ENCODE data around the gene EFCAB3. TPM values are rescaled to one million over a fixed set of nuclear protein-coding genes. Genes with fewer than 3 reads are reported as not detected.

EFCAB3 gene
- not detected in 2 replicates for polyA plus RNA-seq (2011; rRNA removed)
- not detected in 2 replicates for polyA plus RNA-seq (2012; cell fraction: cytosol; rRNA removed)
- not detected in 2 replicates for polyA plus RNA-seq (2012; cell fraction: nucleus; rRNA removed)
- polyA plus RNA-seq (2017; fragmentation: RNase III; extraction: RNeasy Plus Mini Kit Qiagen cat#74134 plus additional on column Dnase treatment), result not detected in 3 replicates
- polyA minus RNA-seq (2011; rRNA and poly(A)+ RNA removed), result not detected in 2 replicates

GRCh38 chr17:62380253-62380652 is at the start of gene EFCAB3:
TSS of gene EFCAB3 (plus strand) at chr17:62380553. CDS start at chr17:62382980, 2,427 bp downstream.
- no peak within 1 kb of the TSS for H3K27ac ChIP-seq
- CTCF ChIA-PET, result no interaction called here
- H3K4me3 ChIP-seq, result no peak within 1 kb of the TSS
- no peak for TF ChIP-seq CHD4 (IDR thresholded peaks at IDR 0.05; ENCODE audit: borderline replicate concordance)
- no peak for TF ChIP-seq FOXS1 (CRISPR knock-in tag; IDR thresholded peaks at IDR 0.05)
- no peak for TF ChIP-seq NFE2L2 (conservative IDR thresholded peaks at IDR 0.05; ENCODE audit: low read length)
- no peak for TF ChIP-seq REST (IDR thresholded peaks at IDR 0.05)
- DNase-seq (ENCODE audit: low read depth in 1 of 2, low spot score in 1 of 2) (no peak), ATAC-seq (no peak), FAIRE-seq (no peak)
- no peaks in the 10 kb centered on the region for H3K4me1 ChIP-seq
- POLR2A ChIA-PET, result no interaction called here
- whole genome bisulfite sequencing (ENCODE audit: missing lambda C conversion rate), result 15% methylated on average over 3 of the region's 3 CpGs
- H3K9me3 ChIP-seq, result no peaks in the 10 kb centered on the region
- no peak within 1 kb of the TSS for H3K4me2 ChIP-seq

DNA sequence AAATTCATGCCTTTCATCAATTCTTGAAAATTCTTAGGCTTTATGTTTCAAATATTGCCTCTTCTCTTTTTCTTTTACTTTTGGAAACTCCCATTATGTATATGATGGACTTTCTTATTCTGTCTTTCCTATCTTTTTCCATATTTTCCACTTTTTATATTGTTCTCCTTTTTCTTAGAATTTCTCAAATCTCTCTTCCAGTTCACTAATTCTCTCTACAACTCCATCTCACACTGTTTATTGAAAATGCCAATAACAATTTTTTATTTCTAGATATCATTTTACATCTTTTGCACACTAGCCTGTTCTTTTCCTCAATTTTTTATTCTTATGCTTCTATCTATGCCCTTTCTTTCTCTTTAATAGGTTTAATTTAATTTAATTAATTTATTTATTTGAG is 43.8 kb upstream of the EFCAB3 start:
- H3K9me3 ChIP-seq, result peaks cover 15% of the 10 kb centered on the region; the same call in 1 of the 3 replicates
- DNase-seq (ENCODE audit: low read depth in 1 of 2, low spot score in 1 of 2), result no peak
- ChIA-PET CTCF (no interaction called here), POLR2A (no interaction called here)
- FAIRE-seq, result no peak
- H3K27ac ChIP-seq, result no peak overlapping the region
- TF ChIP-seq RAD21 (conservative IDR thresholded peaks at IDR 0.05 in 1 of 2, IDR thresholded peaks at IDR 0.05 in 1 of 2) (no peak), SREBF2 (IDR thresholded peaks at IDR 0.05) (no peak), NFE2L2 (conservative IDR thresholded peaks at IDR 0.05; ENCODE audit: low read length) (no peak), RFX5 (IDR thresholded peaks at IDR 0.05) (no peak), FOXS1 (CRISPR knock-in tag; IDR thresholded peaks at IDR 0.05) (no peak), ZNF302 (CRISPR knock-in tag; IDR thresholded peaks at IDR 0.05) (no peak), HDAC2 (IDR thresholded peaks at IDR 0.05) (no peak), ELK1 (IDR thresholded peaks at IDR 0.05; ENCODE audit: low read depth, low read length) (no peak), POLR2A (IDR thresholded peaks at IDR 0.05; ENCODE audit: low read length) (no peak), PHF8 (IDR thresholded peaks at IDR 0.05; ENCODE audit: borderline replicate concordance, low read depth) (no peak)
- TF ChIP-seq, protein P1, sequence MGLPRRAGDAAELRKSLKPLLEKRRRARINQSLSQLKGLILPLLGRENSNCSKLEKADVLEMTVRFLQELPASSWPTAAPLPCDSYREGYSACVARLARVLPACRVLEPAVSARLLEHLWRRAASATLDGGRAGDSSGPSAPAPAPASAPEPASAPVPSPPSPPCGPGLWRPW (IDR thresholded peaks at IDR 0.05), result no peak
- no peak for ATAC-seq
- H3K4me2 ChIP-seq, result no peak overlapping the region
- H3K4me3 ChIP-seq, result no peak overlapping the region
- H3K4me1 ChIP-seq, result no peaks in the 10 kb centered on the region

DNA sequence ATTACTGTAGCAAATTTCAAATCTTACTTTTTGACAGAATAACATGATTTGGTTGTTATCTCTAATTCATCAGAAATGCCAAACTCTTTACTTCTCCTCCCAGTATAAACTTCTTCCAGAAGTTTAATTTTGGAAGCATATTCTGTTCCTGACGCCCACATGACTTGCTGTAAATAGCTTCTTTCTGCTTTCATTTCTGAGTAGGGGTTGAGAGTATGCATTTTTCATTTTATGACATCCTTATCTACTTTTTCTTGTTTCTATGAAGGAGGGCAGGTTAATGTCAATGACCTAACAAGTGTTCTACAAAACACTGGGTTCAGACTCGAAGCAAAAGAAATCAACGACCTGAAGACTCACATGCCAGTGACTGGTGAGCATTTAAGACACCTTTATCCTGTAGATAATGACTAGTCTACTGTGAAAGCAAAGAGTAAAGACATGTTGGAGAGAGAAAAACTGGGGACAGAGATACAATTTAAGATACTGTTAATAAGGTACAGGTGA is 36.5 kb upstream of the EFCAB3 start:
- no peak for DNase-seq (ENCODE audit: low read depth in 1 of 2, low spot score in 1 of 2)
- no peak overlapping the region for H3K4me2 ChIP-seq
- under 1% methylated on average over 3 of the region's 3 CpGs for WGBS (ENCODE audit: missing lambda C conversion rate)
- no peaks in the 10 kb centered on the region for H3K4me1 ChIP-seq
- CTCF ChIA-PET, result no interaction called here
- no peak overlapping the region for H3K4me3 ChIP-seq
- TF ChIP-seq ZFP36 (IDR thresholded peaks at IDR 0.05; ENCODE audit: borderline replicate concordance, partially characterized antibody) (no peak), RNF2 (IDR thresholded peaks at IDR 0.05; ENCODE audit: borderline replicate concordance, low read depth) (no peak), CBX8 (IDR thresholded peaks at IDR 0.05) (no peak), NR3C1 (IDR thresholded peaks at IDR 0.05) (no peak), EHF (CRISPR knock-in tag; IDR thresholded peaks at IDR 0.05) (no peak), ZNF302 (CRISPR knock-in tag; IDR thresholded peaks at IDR 0.05) (no peak), GATA3 (IDR thresholded peaks at IDR 0.05; ENCODE audit: borderline replicate concordance) (no peak), EP300 (IDR thresholded peaks at IDR 0.05) (no peak), PHF8 (IDR thresholded peaks at IDR 0.05; ENCODE audit: borderline replicate concordance, low read depth) (no peak)
- TF ChIP-seq, protein P1 (IDR thresholded peaks at IDR 0.05), result no peak
- H3K9me3 ChIP-seq, result no peaks in the 10 kb centered on the region
- POLR2A ChIA-PET, result no interaction called here
- H3K27ac ChIP-seq, result no peak overlapping the region
- FAIRE-seq, result peak; percentile 56
- ATAC-seq, result no peak

All from A549 (cell line).